ENCODE measurements around the gene EIF2B1.

EIF2B1 gene

DNA sequence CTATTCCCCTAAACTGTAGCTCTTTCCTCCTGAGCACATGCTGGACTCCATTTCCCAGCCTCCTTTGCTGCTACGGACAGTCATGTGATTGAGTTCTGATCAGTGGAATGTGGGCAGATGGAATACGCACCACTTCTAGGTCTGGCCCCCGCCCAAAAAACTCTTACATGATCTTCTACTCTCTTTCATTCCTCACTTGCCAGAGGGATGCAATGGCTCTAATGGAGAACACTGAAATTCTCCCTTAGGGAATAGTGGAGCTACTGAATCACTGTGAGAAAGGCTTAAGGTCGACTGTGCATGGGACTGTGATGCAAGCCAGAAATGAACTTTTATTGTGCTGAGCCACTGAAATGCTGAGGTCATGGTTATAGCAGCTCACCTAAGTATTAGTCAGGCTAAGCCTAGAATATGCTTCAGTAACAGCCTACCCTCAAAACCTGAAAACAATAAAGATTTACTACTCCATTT, 62.1 kb downstream of the EIF2B1 start:
- DNase-seq (ENCODE audit: low read depth in 1 of 2, low spot score in 1 of 2) = no peak

All from activated T-helper 1 cell treated with anti-CD3 and anti-CD28 coated beads, Interleukin-2, amount 50 U/mL, for 16 hours (primary cell).